Heart left ventricle (tissue), 13 donors: ENCODE results near the gene DNAJB12.

Experiments
- CTCF ChIP-seq, 12 donors: fragments of 200-600 bp; sonication (generic) in 4 of 12; IDR thresholded peaks; one replicate each; pipeline versions ENCODE4 v1.5.0 to v1.8.0; 2018 to 2022; ENCODE audit warnings: antibody characterized with exemption in 12 of 12, mild to moderate bottlenecking in 5 of 12
- POLR2A ChIP-seq, 2 donors: fragments of 450-650 bp; IDR thresholded peaks; one replicate each; pipeline ENCODE4 v1.6.1; 2017; ENCODE audit warnings: antibody characterized with exemption in 2 of 2, mild to moderate bottlenecking in 2 of 2, moderate library complexity in 2 of 2
- donor health status: ischemic (EF 13 %, LVEDD 7.1; RV severe dilation, severe dysfunction).
- donor health status: DM: no; HTN: yes; CAD: no.
- donor health status: DM: no; HTN: no; CAD: no.
- donor health status: ischemic (EF 25% LVEDD 6.9; RV normal size, moderate dysfunction).
- donor health status: ischemic (EF 25% LVEDD 5.7; RV mildly dilated, moderate dysfunction).
- donor health status: ischemic (EF 35%, LVEDD 5.7; RV mildly dilated, moderate dysfunction).
- donor health status: nonischemic (EF 11% LVEDD 7.7; RV severe dilation, severe dysfunction).
- donor health status: DM: yes; HTN: yes; CAD: no.
- donor health status: PGD.
- donor health status: ischemic (EF 29% LVEDD 5.4; RV normal size, mild dysfunction).
- donor health status: nonischemic (EF 23%, LVEDD 6.1; RV moderate dilation, normal function).

- TF ChIP-seq CTCF (IDR thresholded peaks at IDR 0.05), result no peak
- TF ChIP-seq POLR2A (IDR thresholded peaks at IDR 0.05), result no peak
Measured at GRCh38 chr10:72392571-72392970, 37.9 kb upstream of the DNAJB12 start.
